H9 (cell line): ENCODE results near the gene GTF3A. TPM values are rescaled to one million over a fixed set of nuclear protein-coding genes. Genes with fewer than 3 reads are reported as not detected.

Experiments used
- DNase-seq: peaks from one replicate; pipeline ENCODE4 v3.0.0-alpha.2; 2017
- H2AFZ ChIP-seq: one replicate; pipeline ENCODE4 v1.6.1; 2013; ENCODE audit warnings: mild to moderate bottlenecking, low read length, control low read depth, moderate library complexity
- H2AK5ac ChIP-seq: 2 replicates; pipeline ENCODE4 v1.6.1; 2013; ENCODE audit warnings: low read length, control low read depth, mixed read lengths; ENCODE audit not compliant: insufficient read length
- H2BK120ac ChIP-seq: one replicate; pipeline ENCODE4 v1.6.1; 2013; ENCODE audit warnings: low read depth, mild to moderate bottlenecking, low read length, control low read depth, inconsistent platforms; ENCODE audit not compliant: poor library complexity, severe bottlenecking
- H2BK12ac ChIP-seq: 2 replicates; pipeline ENCODE4 v1.6.1; 2013; ENCODE audit warnings: low read length, control low read depth, mixed read lengths, low read depth; ENCODE audit not compliant: insufficient read length
- H2BK15ac ChIP-seq: 2 replicates; pipeline ENCODE4 v1.6.1; 2013; ENCODE audit warnings: low read depth, low read length, control low read depth
- H2BK20ac ChIP-seq: one replicate; pipeline ENCODE4 v1.6.1; 2013; ENCODE audit warnings: low read depth, mild to moderate bottlenecking, low read length, control low read depth, inconsistent platforms; ENCODE audit not compliant: poor library complexity, severe bottlenecking
- H2BK5ac ChIP-seq: 2 replicates; pipeline ENCODE4 v1.6.1; 2013; ENCODE audit warnings: low read length, control low read depth, mixed read lengths; ENCODE audit not compliant: insufficient read length
- H3K14ac ChIP-seq: 2 replicates; pipeline ENCODE4 v1.6.1; 2013; ENCODE audit warnings: low read length, control low read depth; ENCODE audit not compliant: insufficient read depth
- H3K18ac ChIP-seq: 2 replicates; pipeline ENCODE4 v1.6.1; 2013; ENCODE audit warnings: low read depth, mild to moderate bottlenecking, mixed read lengths, low read length, control low read depth; ENCODE audit not compliant: insufficient read length
- H3K23ac ChIP-seq: 2 replicates; pipeline ENCODE4 v1.6.1; 2013; ENCODE audit warnings: low read length, control low read depth, mixed read lengths, low read depth; ENCODE audit not compliant: insufficient read length
- H3K23me2 ChIP-seq: 2 replicates; pipeline ENCODE4 v1.6.1; 2013; ENCODE audit warnings: low read depth, mild to moderate bottlenecking, mixed read lengths, low read length, control low read depth; ENCODE audit not compliant: insufficient read length, poor library complexity, severe bottlenecking
- H3K27ac ChIP-seq: 2 replicates; pipeline ENCODE4 v1.5.1; 2013; ENCODE audit warnings: low read length, control low read depth, mixed read lengths, low read depth; ENCODE audit not compliant: insufficient read length
- H3K27me3 ChIP-seq: 2 replicates; pipeline ENCODE4 v1.6.1; 2013; ENCODE audit warnings: low read length, control low read depth, inconsistent platforms; ENCODE audit not compliant: insufficient read depth
- H3K4ac ChIP-seq: 2 replicates; pipeline ENCODE4 v1.6.1; 2013; ENCODE audit warnings: low read depth, mild to moderate bottlenecking, control low read depth, inconsistent platforms, low read length, moderate library complexity
- H3K4me1 ChIP-seq: 2 replicates; pipeline ENCODE4 v1.6.1; 2013; ENCODE audit warnings: low read length, control low read depth, inconsistent platforms; ENCODE audit not compliant: insufficient read depth
- H3K4me2 ChIP-seq: 2 replicates; pipeline ENCODE4 v1.6.1; 2013; ENCODE audit warnings: low read length, control low read depth, mixed read lengths; ENCODE audit not compliant: insufficient read length, insufficient read depth
- H3K56ac ChIP-seq: 2 replicates; pipeline ENCODE4 v1.6.1; 2013; ENCODE audit warnings: low read depth, mild to moderate bottlenecking, mixed read lengths, low read length, control low read depth; ENCODE audit not compliant: insufficient read length
- H3K79me1 ChIP-seq: 2 replicates; pipeline ENCODE4 v1.6.1; 2013; ENCODE audit warnings: low read depth, mild to moderate bottlenecking, moderate library complexity, low read length, control low read depth, inconsistent platforms; ENCODE audit not compliant: insufficient read depth, poor library complexity, severe bottlenecking
- H3K79me2 ChIP-seq: 2 replicates; pipeline ENCODE4 v1.6.1; 2013; ENCODE audit warnings: low read length, control low read depth, inconsistent platforms; ENCODE audit not compliant: insufficient read depth
- H3K9ac ChIP-seq: 2 replicates; pipeline ENCODE4 v1.6.1; 2013; ENCODE audit warnings: low read length, control low read depth, mixed read lengths; ENCODE audit not compliant: insufficient read length; ENCODE audit errors: extremely low read depth
- H3K9me3 ChIP-seq: one replicate; pipeline ENCODE4 v1.6.1; 2013; ENCODE audit warnings: low read depth, low read length, inconsistent platforms; ENCODE audit not compliant: control insufficient read depth
- H3T11ph ChIP-seq: one replicate; pipeline ENCODE4 v1.6.1; 2013; ENCODE audit warnings: mild to moderate bottlenecking, low read length, control low read depth, inconsistent platforms
- H4K20me1 ChIP-seq: one replicate; pipeline ENCODE4 v1.6.1; 2013; ENCODE audit not compliant: control insufficient read depth, insufficient read length, insufficient read depth
- H4K5ac ChIP-seq: 2 replicates; pipeline ENCODE4 v1.6.1; 2013; ENCODE audit warnings: low read depth, mild to moderate bottlenecking, mixed read lengths, low read length, control low read depth; ENCODE audit not compliant: insufficient read length
- H4K8ac ChIP-seq: replicated peaks from 2 replicates; pipeline ENCODE4 v1.6.1; 2013; ENCODE audit warnings: low read length, control low read depth, mixed read lengths, low read depth; ENCODE audit not compliant: insufficient read length
- H4K91ac ChIP-seq: 2 replicates; pipeline ENCODE4 v1.6.1; 2013; ENCODE audit warnings: low read depth, mild to moderate bottlenecking, moderate library complexity, mixed read lengths, low read length, control low read depth; ENCODE audit not compliant: insufficient read length
- H3K27ac Mint-ChIP-seq, 3 experiments: 2 replicates in 2 of 3; 3 replicates in 1 of 3; pipeline ENCODE4 v1.8.0; 2020 to 2021; ENCODE audit warnings: mixed read lengths in 3 of 3, mild to moderate bottlenecking in 1 of 3, moderate library complexity in 1 of 3
- H3K27me3 Mint-ChIP-seq: 2 replicates; pipeline ENCODE4 v1.8.0; 2021; ENCODE audit warnings: low read depth, mild to moderate bottlenecking, moderate library complexity, mixed read lengths
- H3K36me3 Mint-ChIP-seq, 3 experiments: 2 replicates in 2 of 3; 3 replicates in 1 of 3; pipeline ENCODE4 v1.8.0; 2020 to 2021; ENCODE audit warnings: low read depth in 3 of 3, mixed read lengths in 3 of 3; ENCODE audit not compliant: insufficient read depth in 1 of 3
- H3K4me1 Mint-ChIP-seq, 2 experiments: 2 replicates each; pipeline ENCODE4 v1.8.0; 2020; ENCODE audit warnings: mixed read lengths in 2 of 2
- H3K4me3 Mint-ChIP-seq, 2 experiments: 2 replicates in 1 of 2; 3 replicates in 1 of 2; pipeline ENCODE4 v1.8.0; 2020 to 2021; ENCODE audit warnings: mild to moderate bottlenecking in 2 of 2, mixed read lengths in 2 of 2, moderate library complexity in 1 of 2
- H3K9me3 Mint-ChIP-seq, 2 experiments: 2 replicates in 1 of 2; 3 replicates in 1 of 2; pipeline ENCODE4 v1.8.0; 2020; ENCODE audit warnings: mild to moderate bottlenecking in 2 of 2, mixed read lengths in 2 of 2, moderate library complexity in 1 of 2
- WGBS: extraction: QIAGEN DNeasy Blood & Tissue Kit; methylation state at CpG from one replicate; pipeline ENCODE4 v1.1.7; 2013; ENCODE audit warnings: missing lambda C conversion rate, low lambda C conversion rate, mixed read lengths; ENCODE audit not compliant: insufficient read length; ENCODE audit errors: extremely low coverage; 5-methylcytosine and 5-hydroxymethylcytosine counted together
- total RNA-seq: library from RNA; stranded (reverse); gene quantifications from 2 replicates; pipeline ENCODE4 v1.2.1, GENCODE V29; 2021
- TF ChIP-seq, protein P1 (sequence below): fragments of 200-600 bp; sonication (generic); conservative IDR thresholded peaks from 3 replicates; pipeline ENCODE4 v1.8.0; 2021; ENCODE audit warnings: antibody characterized with exemption, mild to moderate bottlenecking

The GTF3A gene
- total RNA-seq, 1 experiment from 2014 or later = 70.0 TPM

DNA sequence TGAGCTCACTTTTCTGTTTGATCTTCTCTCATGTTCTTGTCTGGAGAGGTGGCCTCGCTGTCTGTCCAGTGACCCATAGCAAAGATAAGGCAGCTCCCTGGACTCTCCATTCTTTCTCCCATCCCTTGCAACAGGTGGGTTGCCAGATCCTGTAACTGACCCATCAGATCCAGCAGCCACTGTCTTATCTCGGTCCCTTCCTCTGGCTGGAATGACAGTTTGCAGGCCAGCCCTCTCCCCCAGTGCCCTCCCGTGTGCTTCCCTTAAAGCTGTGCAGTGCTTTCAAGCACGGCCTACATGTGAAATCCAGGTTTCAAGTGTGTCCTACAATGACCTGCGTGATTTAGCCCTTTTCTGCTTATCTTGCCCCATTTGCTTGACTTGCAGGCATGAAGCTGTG is 3.7 kb downstream of the GTF3A start:
- H3K36me3 Mint-ChIP-seq = peaks cover 18 to 54% (median 42%) of the 10 kb centered on the region in 3 experiments; a peak in 6 of 7 replicates
- TF ChIP-seq, protein P1, sequence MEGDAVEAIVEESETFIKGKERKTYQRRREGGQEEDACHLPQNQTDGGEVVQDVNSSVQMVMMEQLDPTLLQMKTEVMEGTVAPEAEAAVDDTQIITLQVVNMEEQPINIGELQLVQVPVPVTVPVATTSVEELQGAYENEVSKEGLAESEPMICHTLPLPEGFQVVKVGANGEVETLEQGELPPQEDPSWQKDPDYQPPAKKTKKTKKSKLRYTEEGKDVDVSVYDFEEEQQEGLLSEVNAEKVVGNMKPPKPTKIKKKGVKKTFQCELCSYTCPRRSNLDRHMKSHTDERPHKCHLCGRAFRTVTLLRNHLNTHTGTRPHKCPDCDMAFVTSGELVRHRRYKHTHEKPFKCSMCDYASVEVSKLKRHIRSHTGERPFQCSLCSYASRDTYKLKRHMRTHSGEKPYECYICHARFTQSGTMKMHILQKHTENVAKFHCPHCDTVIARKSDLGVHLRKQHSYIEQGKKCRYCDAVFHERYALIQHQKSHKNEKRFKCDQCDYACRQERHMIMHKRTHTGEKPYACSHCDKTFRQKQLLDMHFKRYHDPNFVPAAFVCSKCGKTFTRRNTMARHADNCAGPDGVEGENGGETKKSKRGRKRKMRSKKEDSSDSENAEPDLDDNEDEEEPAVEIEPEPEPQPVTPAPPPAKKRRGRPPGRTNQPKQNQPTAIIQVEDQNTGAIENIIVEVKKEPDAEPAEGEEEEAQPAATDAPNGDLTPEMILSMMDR = no peak
- Histone ChIP-seq H3T11ph (no peak overlapping the region), H3K79me2 (no peaks in the 10 kb centered on the region; the same call in 1 of the 2 replicates), H4K20me1 (no peaks in the 10 kb centered on the region), H2BK5ac (no peak overlapping the region), H3K9ac (no peak overlapping the region), H3K79me1 (no peaks in the 10 kb centered on the region), H3K56ac (no peak overlapping the region), H3K27me3 (no peaks in the 10 kb centered on the region; the same call in 1 of the 2 replicates), H4K5ac (no peak overlapping the region), H3K4me1 (no peaks in the 10 kb centered on the region; the same call in 1 of the 2 replicates), H2BK120ac (no peak overlapping the region), H2AK5ac (no peak overlapping the region), H3K18ac (no peak overlapping the region), H4K8ac (no peak overlapping the region), H3K9me3 (no peaks in the 10 kb centered on the region), H3K23ac (no peak overlapping the region), H2BK15ac (no peak overlapping the region), H3K14ac (no peak overlapping the region), H2BK12ac (no peak overlapping the region), H3K4me2 (no peak overlapping the region), H4K91ac (no peak overlapping the region), H3K23me2 (peaks cover 16% of the 10 kb centered on the region), H3K4ac (no peak overlapping the region), H2AFZ (no peak overlapping the region), H3K27ac (no peak overlapping the region), H2BK20ac (no peak overlapping the region)
- DNase-seq = no peak
- no peak overlapping the region for H3K4me3 Mint-ChIP-seq
- H3K4me1 Mint-ChIP-seq = peaks cover 22 to 26% of the 10 kb centered on the region in 2 experiments
- H3K9me3 Mint-ChIP-seq = no peaks in the 10 kb centered on the region
- no CpG with 5 or more reads among the region's 5 CpGs for WGBS
- H3K27me3 Mint-ChIP-seq = peaks cover 9% of the 10 kb centered on the region
- H3K27ac Mint-ChIP-seq = no peak overlapping the region; a peak in 1 of 7 replicates
